ENCODE measurements around the gene ACSBG1.

ACSBG1 gene

DNA sequence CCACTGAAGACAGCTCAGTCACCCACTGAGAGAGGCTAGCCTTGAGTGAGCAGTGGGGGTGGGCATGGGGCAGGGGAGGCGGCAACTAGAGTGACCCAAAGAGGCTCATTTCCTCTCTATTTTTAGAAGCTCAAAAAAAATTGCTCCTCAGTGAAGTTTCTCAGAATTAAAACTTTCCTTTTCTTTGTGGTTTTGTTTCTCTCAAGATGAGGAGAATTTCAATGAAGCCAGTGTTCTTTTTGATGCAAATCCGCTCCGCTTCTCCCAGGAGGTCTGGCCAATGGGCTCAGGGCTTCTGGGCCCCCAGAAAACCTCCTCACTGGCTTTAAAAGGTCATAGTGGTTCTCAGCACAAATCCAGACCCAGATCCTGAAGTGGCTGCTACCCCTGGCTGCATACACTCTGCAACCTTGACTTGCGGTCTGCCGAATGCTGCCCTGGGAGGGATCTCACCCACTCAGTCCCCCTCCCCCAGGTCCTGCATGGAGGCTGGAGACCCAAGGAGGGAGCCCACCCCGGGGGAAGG lies at the start of gene ACSBG1:
Gene ACSBG1, minus strand, starts transcription at position 51 of the 526 bp plus-strand sequence. CDS start 64 bp downstream, outside the sequence.
- no peak within 1 kb of the TSS for H3K4me3 ChIP-seq (ENCODE audit: low read depth, low read length)

- H3K4me3 ChIP-seq (ENCODE audit: low read depth, low read length) = no peak overlapping the region
These were observed 48.0 kb upstream of the ACSBG1 start for GRCh38 chr15:78282324-78282723.

GRCh38 chr15:78280319-78281072 lies 46.1 kb upstream of the ACSBG1 start:
- no peak overlapping the region for H3K4me3 ChIP-seq (ENCODE audit: low read depth, low read length)

DNA sequence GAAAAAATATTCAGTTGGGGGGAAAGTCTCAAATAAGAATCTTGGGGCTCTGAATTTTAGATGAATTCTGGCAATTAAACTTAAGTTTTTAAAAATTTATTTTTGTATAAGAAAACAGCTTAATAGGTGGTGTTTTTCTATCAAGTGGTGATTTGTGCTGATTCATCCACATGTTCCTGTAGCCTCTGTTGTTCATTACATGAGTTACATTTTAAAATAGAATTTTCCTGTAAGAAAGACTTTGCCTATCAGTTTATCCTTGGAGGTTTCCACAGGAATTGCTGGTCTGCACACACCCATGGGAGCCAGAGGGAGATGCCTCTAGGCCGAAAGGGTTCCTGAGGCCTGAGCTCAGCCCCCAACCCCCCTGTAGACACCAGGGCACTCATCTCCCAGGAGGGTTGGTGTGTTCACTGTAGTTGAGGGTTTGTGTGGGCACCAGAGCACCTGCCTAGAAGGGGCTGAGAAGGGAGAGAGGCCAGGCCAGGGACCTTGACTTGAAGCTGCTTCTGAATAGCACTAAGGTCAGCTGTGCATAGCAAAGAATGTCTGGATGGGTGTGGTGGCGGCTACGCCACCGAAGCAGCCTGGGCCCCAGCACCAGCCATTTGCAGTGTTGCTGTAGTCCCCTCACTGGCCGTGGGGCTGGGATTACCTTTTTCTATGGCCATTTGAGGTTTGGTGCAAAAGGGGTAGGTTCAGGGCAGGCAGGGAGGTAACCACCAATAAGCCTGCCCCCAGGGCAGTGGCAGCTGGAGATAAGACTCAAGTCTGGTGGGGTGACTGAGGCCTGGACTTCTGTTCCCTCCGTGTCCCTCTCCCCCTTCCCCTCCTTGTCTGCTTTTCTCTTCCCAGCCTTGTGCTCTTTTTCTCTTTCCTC lies 41.9 kb upstream of the ACSBG1 start:
- no peak overlapping the region for H3K4me3 ChIP-seq (ENCODE audit: low read depth, low read length)

GRCh38 chr15:78274994-78275393 lies 40.6 kb upstream of the ACSBG1 start:
- H3K4me3 ChIP-seq (ENCODE audit: low read depth, low read length) = no peak overlapping the region

DNA sequence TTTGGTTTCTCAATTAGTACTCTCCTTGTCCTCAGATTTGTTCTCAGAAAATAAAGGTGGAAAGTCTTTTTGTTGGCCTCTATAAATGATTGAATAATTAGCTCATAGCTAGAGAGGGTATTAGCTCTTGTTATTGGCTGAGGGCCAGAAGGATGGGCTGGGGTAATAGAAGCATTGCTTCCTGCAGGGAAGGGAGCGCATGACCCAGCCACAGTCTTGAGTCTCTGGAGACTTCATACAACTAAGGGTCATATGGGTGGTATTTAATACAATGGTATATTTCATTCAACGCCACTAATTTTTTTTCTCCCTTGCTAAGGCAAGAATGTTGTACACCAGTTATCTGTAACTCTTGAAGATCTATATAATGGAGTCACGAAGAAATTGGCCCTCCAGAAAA lies 38.4 kb upstream of the ACSBG1 start:
- H3K4me3 ChIP-seq (ENCODE audit: low read depth, low read length) = no peak overlapping the region

GRCh38 chr15:78272316-78272715 lies 38.0 kb upstream of the ACSBG1 start:
- no peak overlapping the region for H3K4me3 ChIP-seq (ENCODE audit: low read depth, low read length)

GRCh38 chr15:78266806-78267205 lies 32.4 kb upstream of the ACSBG1 start:
- H3K4me3 ChIP-seq (ENCODE audit: low read depth, low read length) = no peak overlapping the region

- H3K4me3 ChIP-seq (ENCODE audit: low read depth, low read length) = no peak overlapping the region
These were observed 31.9 kb upstream of the ACSBG1 start for GRCh38 chr15:78266229-78266628.

GRCh38 chr15:78265752-78266224 lies 31.4 kb upstream of the ACSBG1 start:
- H3K4me3 ChIP-seq (ENCODE audit: low read depth, low read length) = no peak overlapping the region

GRCh38 chr15:78265137-78265460 lies 30.7 kb upstream of the ACSBG1 start:
- H3K4me3 ChIP-seq (ENCODE audit: low read depth, low read length) = peak overlapping the region; percentile 18

DNA sequence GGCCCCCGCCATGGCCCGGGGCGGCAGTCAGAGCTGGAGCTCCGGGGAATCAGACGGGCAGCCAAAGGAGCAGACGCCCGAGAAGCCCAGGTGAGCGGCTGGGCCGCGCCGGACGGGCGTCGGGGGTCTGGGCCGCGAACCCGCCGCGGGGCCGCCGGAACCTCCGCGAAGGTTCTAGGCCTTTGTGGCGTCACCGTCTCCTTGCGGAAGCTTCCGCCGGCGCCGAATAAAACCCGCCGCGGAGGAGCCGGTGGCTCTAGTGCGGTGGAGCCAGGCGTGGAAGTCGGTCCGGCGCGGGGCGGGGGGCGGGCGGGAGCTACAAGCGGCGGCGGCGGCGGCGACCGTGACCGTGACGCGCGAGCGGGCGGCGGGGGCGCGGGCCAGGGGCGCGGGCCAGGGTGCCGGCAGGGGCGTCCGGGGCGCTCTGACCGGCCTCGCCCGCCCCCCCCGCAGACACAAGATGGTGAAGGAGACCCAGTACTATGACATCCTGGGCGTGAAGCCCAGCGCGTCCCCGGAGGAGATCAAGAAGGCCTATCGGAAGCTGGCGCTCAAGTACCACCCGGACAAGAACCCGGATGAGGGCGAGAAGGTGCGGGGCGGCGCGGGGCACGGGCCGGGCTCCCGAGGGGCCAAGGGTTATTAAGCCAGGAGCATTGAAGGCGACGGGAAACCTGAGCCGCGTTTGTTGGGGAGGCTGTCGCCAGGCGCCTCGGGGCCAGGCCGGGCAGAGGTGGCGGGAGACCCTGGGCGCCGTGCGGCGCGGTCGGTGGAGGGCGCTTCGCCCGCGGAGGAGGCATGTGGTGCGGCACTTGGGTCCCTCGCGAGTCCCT lies 30.2 kb upstream of the ACSBG1 start, which contains the start of gene DNAJA4:
Gene DNAJA4, plus strand, starts transcription at position 259 of the 833 bp plus-strand sequence. Its CDS starts 202 bp downstream, at position 461.
- peak within 1 kb of the TSS; percentile 18 for H3K4me3 ChIP-seq (ENCODE audit: low read depth, low read length)

DNA sequence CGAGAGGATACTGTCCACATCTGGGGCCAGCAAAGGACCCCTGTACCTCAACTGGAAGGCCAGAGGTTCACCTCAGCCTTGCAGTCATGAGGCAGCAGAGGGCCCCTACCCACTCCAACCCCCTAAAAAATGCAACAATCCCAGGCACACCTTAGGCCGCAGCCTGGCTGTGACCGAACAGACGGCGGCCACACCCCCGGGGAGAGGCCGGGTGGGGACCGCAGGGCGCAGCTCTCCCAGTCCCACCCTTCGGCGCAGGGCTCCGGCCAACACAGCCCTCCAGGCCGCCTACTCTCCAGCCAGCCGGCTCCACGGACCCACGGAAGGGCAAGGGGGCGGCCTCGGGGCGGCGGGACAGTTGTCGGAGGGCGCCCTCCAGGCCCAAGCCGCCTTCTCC lies 29.5 kb upstream of the ACSBG1 start:
- H3K4me3 ChIP-seq (ENCODE audit: low read depth, low read length) = no peak overlapping the region

- H3K4me3 ChIP-seq (ENCODE audit: low read depth, low read length) = no peak overlapping the region
These were observed 29.0 kb upstream of the ACSBG1 start for GRCh38 chr15:78263351-78263781.

DNA sequence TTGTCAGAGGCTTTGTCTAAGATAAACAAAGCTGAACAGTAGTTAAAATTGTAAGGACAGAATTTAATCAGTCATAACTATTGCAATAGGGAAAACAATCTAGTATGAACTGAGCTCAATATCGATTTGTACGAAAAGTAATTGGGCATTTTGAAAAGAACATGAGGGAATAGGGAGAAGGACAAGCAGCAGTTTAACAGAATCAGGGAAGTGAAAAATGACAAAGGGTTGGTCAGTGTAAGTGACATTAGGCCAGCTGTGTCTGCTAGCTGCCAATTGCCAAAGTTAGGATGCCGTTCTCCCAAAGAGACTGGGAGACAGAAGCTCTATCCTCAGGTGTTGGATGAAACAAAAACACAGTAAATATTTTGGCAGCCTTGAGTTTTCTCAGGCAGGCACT lies 26.7 kb upstream of the ACSBG1 start:
- H3K4me3 ChIP-seq (ENCODE audit: low read depth, low read length) = no peak overlapping the region

GRCh38 chr15:78260489-78260888 lies 26.1 kb upstream of the ACSBG1 start:
- H3K4me3 ChIP-seq (ENCODE audit: low read depth, low read length) = no peak overlapping the region

DNA sequence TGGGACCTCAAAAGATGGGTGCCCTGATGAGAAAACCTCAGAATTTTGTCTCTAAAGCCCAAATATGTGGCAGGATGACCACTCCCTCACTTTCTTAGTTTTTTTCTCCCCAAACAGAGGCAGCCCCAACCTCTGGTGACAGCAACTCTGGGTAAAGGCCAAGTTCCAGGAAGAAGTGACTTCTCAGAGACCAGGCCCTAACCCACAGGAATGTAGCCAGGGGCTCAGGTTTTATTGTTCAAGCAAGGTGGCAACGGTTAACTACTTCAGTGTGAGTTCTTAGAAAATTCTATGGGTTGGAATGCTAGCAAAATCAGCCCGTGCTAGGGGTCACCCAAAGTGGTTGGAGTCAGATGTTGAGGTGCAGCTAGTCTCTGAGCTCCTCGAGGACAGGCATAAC lies 24.9 kb upstream of the ACSBG1 start:
- H3K4me3 ChIP-seq (ENCODE audit: low read depth, low read length) = no peak overlapping the region

GRCh38 chr15:78257681-78258080 lies 23.3 kb upstream of the ACSBG1 start:
- H3K4me3 ChIP-seq (ENCODE audit: low read depth, low read length) = no peak overlapping the region

DNA sequence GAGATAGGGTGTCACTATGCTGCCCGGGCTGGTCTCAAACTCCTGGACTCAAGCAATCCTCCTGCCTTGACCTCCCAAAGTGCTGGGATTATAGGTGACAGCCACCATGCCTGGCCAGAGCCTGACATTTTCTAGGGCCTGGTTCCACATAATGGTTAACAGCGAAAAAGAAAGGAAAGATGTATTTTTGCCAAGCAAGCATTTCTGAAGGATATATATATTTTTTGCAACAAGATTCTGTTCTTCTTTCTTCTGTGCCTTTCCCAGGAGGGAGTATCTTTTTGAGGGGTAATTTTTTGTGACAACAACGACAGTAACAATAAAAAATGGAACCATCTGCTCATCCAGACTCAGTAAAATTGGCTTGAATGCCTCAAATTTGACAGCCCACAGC lies 21.7 kb upstream of the ACSBG1 start:
- no peak overlapping the region for H3K4me3 ChIP-seq (ENCODE audit: low read depth, low read length)

- H3K4me3 ChIP-seq (ENCODE audit: low read depth, low read length) = no peak overlapping the region
These were observed 21.2 kb upstream of the ACSBG1 start for GRCh38 chr15:78255421-78256043.

Data from iPS-11a (cell line).